Measurements from ENCODE around the gene TOMT.
"Not testable (repeated sequence)": the region's sequence is repeated elsewhere in the genome, so short reads cannot be mapped to it uniquely, and the experiment has no call there.

Gene TOMT

DNA sequence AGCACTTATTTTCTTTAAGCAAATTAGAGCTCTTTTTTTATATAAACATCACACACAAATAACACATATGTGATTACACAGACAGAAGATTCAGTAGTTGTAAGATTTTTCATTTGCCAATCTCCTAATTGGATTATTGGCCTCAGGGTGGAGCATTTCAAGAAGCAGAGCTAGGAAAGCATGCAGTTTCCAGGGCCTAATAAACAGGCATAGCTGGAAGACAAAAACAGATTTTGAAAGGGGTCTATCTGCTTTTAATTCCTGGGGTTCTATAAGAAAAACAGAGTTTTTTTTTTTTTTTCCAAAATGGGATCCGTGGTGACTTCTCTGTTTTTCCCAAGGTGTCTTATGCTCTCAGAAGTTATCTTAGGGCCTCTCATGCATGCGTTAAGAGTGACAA is 22.2 kb downstream of the TOMT start:
- no peak for DNase-seq

DNA sequence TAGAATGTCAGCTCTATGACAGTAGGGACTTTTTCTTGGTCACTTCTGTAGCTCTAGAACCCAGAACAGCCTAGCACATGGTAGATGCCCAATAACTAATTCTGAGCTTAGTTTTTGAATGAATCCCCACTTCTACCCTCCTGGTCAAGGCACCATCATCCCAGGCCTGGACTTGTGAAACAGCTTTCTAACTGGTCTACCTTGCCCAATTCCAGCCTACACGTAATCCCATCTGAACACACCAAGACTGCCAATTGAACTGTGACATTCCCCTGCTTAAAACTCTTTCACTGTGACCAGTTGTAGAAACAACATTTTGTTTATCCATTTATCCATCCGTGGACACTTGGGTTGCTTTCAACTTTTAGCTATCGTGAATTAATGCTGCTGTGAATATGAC is 23.7 kb downstream of the TOMT start:
- DNase-seq = no peak

DNA sequence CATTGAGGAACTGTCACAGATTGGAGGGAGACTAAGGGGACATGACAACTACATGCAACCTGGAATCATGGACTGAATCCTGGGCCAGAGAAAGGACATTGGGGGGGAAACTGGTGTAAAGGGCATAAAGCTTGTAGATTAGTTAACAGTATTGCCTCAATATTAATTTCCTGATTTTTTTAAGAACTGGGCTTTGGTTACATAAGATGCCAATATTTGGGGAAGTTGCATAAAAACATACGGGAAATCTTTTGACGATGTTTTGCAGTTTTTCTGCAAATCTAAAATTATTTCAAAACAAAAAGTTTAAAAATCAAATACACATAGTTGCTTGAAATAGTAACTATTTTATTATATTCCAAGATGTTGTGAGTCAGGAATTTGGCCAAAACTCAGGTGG is 26.9 kb downstream of the TOMT start:
- DNase-seq = no peak

DNA sequence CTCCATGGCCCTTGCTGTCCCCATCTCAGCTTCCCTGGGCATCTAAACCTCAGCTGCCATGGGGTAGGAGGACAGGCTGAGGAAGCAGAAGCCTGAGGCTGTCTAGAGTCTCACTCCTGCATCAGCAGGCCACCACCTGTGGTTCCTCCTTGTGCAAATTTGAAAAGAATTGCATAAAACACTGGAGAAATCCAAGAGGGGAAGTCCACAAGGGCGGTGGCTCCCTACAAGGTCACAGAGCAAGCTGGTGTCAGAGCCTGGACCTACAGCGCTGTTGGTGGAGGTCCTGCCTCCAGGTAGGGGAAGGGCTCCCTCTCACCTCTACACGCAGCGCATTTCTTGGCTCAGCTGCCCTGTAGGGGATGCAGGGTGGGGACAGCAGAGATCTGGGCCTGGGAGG is 29.7 kb downstream of the TOMT start, which contains the start of gene FOLR3:
Gene FOLR3 (plus strand): TSS at position 253 of the 400 bp plus-strand sequence. CDS start 228 bp downstream, outside the sequence.
- DNase-seq = not testable (repeated sequence)

DNA sequence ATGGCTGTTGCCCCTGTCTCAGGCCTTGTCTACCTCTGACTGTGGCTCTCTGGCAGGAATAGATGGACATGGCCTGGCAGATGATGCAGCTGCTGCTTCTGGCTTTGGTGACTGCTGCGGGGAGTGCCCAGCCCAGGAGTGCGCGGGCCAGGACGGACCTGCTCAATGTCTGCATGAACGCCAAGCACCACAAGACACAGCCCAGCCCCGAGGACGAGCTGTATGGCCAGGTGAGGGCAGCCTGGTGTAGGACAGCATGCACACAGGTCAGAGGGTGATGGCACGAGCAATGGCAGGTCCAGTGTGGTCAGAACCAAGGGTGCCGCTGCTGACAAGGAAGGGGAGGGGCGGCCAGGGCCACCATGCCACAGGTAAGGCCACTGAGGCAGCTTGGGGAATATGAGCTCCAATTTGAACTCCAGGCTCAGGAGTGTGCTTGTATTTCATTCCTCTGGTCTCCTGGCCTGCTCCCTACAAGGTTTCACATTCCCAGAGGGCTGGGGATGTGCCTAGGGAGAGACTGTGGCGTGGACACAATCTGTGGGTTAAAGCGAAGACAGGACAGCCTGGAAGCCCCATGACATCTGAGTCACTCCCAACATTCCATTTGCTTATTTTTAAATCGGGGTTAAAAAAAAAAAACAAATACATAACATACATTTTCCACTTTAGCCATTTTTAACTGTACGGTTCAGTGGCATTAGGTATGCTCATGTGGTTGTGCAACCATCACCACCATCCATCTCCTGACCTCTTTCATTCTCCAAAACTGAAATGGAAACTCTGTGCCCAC is 30.4 kb downstream of the TOMT start:
- no peak for DNase-seq

- DNase-seq = no peak
Observed at GRCh38 chr11:72136684-72137262, 31.0 kb downstream of the TOMT start.

- no peak for DNase-seq
Observed at GRCh38 chr11:72138821-72139390, 33.2 kb downstream of the TOMT start.

- DNase-seq = no peak
Observed at GRCh38 chr11:72139500-72139899, 33.8 kb downstream of the TOMT start.

DNA sequence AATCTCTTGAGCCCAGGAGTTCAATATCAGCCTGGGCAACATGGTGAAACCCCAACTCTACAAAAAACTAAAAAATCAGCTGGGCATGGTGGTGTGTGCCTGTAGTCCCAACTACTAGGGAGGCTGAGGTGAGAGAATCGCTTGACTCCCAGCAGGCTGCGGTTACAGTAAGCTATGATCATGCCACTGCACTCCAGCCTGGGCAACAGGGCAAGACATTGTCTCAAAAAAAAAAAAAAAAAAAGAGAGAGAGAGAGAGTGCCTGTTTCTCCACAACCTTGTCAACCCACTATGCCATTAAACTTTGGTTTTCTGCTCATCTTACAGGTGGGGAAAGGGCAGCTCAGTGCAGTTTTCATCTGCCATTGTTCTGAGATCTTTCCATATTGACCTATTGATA is 34.9 kb downstream of the TOMT start:
- DNase-seq = peak; percentile 20

DNA sequence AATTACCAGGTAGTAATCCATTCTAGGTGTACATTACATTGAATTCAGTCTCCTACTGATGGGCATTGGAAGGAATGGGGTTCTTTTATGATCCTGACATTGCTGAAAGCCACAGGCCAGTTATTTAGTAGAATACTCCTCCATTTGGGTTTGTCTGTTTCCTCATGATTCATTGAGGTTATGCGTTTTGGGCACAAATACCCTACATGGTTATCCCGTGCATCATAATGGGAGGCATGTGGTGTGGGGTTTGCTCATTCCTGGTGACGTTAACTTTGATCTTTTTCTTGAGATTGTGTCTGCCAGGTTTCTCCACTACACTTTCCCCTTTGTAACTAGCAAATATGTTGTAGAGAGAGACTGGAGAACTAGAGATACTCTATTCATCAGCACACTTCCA is 35.3 kb downstream of the TOMT start:
- DNase-seq = peak; percentile 94

GRCh38 chr11:72142086-72142485 is 36.4 kb downstream of the TOMT start:
- DNase-seq = not testable (repeated sequence)

GRCh38 chr11:72142543-72142942 is 36.8 kb downstream of the TOMT start:
- DNase-seq = not testable (repeated sequence)

- DNase-seq = peak; percentile 91
Observed at GRCh38 chr11:72144807-72145565, 39.3 kb downstream of the TOMT start.

- no peak for DNase-seq
Observed at GRCh38 chr11:72146625-72147024, 40.9 kb downstream of the TOMT start.

- DNase-seq = no peak
Observed at GRCh38 chr11:72150882-72151281, 45.2 kb downstream of the TOMT start.

DNA sequence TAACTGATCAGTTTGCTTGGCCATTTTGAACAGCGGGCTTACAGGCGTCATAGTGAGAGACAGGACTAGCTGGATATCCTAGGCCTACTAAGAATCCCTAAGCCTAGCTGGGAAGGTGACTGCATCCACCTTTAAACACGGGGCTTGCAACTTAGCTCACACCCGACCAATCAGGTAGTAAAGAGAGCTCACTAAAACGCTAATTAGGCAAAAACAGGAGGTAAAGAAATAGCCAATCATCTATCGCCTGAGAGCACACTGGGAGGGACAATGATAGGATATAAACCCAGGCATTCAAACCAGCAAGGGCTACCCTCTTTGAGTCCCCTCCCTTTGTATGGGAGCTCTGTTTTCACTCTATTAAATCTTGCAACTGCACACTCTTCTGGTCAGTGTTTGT is 48.1 kb downstream of the TOMT start:
- DNase-seq = not testable (repeated sequence)

DNA sequence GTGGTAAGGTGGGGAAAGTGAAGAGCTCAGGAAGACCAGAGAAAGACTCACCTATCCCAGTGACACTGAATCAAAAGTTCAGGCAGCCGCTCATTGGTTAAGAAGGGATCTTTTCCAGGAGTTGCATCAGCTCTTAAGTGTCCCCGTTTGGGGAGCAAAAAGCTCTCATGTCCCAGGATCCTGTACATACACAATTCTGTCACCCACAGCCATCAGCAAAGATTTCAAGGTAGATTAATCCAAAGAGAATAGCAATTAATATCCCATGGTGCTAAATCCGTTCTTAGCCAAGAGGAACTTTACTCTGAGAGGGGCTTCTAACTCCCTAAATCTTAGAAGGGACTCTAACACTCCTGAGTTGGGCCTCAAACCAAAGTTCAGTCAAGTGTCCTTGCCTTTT is 49.1 kb downstream of the TOMT start:
- DNase-seq = no peak

DNA sequence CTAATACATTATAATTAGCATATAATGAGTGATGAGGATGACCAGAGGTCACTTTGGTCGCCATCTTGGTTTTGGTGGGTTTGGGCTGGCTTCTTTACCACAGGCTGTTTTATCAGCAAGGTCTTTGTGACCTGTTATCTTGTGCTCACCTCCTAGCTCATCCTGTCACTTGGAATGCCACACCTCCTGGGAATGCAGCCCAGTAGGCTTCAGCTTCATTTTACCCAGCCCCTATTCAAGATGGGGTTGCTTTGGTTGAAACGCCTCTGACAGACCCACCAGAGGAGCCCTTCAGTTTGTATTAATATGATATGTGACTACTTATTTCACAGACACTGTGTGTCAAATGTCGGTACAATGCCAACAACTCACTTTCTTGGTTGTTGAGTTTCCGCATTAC is 50.0 kb downstream of the TOMT start:
- DNase-seq = no peak

DNA sequence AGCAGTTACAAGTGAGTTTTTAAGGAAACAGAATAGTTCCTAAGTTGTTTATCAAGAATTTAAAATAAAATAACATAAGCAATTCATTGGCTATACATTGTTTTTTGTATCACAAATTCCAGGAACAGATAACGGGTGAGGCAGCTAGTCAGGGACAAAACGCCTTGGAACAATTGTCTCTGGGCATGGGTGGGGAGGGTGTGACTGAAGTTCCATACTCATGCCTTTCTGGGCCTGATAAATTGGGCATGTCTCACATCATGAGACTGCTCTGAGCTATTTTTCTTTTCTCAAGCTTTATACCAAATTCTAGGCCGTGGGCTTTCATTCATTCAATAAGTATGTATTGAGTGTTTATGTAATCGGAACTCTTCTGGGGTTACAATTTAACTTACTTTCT is 51.4 kb downstream of the TOMT start:
- DNase-seq = no peak

Measured in HCEC 1CT (cell line).